Right ventricle myocardium inferior (tissue), 1 donor: ENCODE results near the gene EIF6. TPM values are rescaled to one million over a fixed set of nuclear protein-coding genes. Genes with fewer than 3 reads are reported as not detected.
"Not testable (repeated sequence)": the region's sequence is repeated elsewhere in the genome, so short reads cannot be mapped to it uniquely, and the experiment has no call there.

Experiments used
- ATAC-seq: fragments of 200-7000 bp; cut with Tn5 transposase; one replicate; pipeline ENCODE4 v1.9.1; 2020; ENCODE audit warnings: mild to moderate bottlenecking, moderate library complexity
- DNase-seq: peaks from one replicate; pipeline ENCODE4 v3.0.0; 2021; ENCODE audit errors: missing footprints
- intact Hi-C: fragments of 100-400 bp; cut with DNase I; formaldehyde crosslinking; loops from one replicate; pipeline ENCODE4 v1.11.0; 2022
- total RNA-seq: library from RNA; stranded (reverse); fragmentation: NEBNext Ultra II Directional; extraction: Animal tissue kit (Norgen Biotek cat#: 25700); gene quantifications from one replicate; pipeline ENCODE4 v1.2.1, GENCODE V29; 2021
- donor health status: DM: no; HTN: yes; CAD: no; lungs with severe emphysema.

EIF6 gene
- total RNA-seq, 1 donor from 2014 or later: 36.5 TPM

DNA sequence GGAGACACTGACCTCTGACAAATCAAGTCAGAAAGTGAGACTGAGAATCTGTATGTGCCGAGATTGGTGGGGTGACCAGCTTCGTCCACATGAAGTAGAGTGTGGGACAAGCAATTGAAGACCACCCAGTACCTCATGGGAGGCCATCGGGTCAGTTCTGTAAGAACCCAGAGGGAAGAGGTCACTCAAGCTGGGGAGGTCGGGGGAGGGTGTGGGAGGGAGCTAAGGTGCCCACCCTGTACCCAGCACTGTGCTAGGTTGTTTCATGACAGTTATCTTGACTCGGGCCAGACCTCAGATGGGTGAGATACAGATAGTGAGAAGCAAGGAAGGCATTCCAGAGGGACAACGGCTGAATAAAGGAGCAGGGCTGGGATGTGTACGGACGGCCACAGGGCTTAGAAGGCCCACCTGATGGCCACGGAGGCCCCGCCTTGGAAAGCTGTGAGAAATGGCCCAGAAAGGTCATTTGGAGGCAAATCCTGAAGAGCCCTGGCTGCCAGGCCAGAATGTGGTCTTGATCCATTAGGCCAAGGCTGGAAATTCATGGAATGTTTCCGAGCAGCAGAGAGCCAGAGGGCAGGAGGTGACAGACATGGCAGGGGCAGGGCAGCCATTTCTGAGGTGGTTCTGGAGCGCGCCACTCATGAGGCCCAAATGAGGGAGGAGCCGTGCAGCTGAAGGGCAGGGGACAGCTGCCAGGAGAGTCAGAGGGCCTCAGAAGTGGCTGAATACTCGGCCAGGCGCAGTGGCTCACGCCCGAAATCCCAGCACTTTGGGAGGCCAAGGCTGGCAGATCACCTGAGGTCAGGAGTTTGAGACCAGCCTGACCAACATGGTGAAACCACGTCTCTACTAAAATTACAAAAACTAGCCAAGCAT lies 14.3 kb downstream of the EIF6 start:
- DNase-seq (no peak), ATAC-seq (no peak)
- intact Hi-C loops: loop anchor here (10.0 kb wide), 2 partner anchors 315 to 435 kb away; partner anchors contain the start of genes GSS and MYH7B

DNA sequence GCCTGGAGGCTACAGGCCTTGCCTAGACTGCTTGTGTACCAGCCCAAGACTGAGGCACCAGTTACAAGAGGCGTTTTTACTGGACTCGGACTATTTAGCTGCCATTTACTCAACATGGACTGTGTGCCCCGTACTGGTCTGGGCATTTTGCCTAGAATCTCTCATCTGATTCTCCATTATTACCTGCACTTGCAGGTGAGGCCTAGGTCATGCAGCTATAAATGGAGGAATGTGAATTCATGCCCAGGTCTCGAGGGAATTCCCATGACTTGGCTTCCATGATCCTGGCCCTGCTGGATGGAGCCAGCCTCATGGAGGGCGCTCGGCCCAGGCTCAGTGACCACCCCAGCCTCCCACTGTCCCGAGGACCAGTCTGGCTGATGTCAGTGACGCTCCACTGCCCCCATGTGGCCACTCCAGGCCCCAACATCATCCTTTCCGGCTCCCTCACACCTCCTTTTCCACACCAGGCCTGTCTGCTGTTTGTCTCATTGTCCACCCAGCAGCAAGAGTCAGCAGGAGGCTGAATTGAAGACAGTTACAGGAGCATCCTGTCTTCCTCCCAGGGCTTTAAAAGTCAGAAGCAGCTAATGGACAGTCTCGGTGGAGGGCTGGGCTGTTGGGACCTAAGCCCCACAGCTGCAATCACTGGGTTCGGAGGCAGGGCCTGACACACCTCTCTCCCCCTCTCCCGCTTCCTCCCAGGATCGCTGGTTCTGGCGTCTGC lies 15.4 kb downstream of the EIF6 start:
- ATAC-seq (peak; percentile 61), DNase-seq (no peak)
- intact Hi-C loops: no loop called here

DNA sequence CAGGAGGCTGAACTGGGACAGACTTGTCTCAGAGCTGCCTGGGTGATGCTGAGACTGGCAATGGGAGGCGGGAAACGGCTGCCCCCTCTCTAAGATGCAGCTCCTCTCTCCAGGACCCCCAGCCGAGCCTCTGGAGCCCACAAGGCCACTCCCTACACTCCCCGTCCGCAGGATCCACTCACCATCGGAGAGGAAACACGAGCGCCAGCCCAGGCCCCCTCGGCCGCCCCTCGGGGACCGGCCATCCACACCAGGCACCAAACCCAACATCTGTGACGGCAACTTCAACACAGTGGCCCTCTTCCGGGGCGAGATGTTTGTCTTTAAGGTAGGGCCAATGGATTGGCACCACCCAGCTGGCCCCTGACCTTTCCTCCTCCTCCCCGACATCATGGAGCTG lies 17.5 kb downstream of the EIF6 start:
- no peak for ATAC-seq
- no peak for DNase-seq
- intact Hi-C loops: no loop called here

DNA sequence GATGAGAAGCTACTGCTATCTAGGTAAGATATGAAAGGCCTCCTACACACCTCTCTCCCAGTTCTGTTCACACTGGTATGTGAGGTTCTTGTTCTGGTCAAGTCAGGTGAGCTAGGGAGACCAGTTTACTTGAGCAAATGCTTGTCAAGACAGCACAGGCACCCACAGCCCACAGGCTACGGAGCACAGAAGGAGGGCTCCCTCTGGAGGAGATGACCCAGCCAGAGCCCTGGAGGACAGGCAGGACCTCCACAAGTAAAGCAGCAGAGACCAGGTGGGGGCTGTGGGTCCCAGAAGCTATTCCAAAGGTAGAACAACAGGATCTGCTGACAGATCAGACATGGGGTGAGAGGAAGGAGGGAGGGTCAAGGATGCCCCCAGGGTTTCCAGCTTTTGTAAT lies 19.8 kb downstream of the EIF6 start:
- intact Hi-C loops: no loop called here
- ATAC-seq: no peak
- DNase-seq: no peak

DNA sequence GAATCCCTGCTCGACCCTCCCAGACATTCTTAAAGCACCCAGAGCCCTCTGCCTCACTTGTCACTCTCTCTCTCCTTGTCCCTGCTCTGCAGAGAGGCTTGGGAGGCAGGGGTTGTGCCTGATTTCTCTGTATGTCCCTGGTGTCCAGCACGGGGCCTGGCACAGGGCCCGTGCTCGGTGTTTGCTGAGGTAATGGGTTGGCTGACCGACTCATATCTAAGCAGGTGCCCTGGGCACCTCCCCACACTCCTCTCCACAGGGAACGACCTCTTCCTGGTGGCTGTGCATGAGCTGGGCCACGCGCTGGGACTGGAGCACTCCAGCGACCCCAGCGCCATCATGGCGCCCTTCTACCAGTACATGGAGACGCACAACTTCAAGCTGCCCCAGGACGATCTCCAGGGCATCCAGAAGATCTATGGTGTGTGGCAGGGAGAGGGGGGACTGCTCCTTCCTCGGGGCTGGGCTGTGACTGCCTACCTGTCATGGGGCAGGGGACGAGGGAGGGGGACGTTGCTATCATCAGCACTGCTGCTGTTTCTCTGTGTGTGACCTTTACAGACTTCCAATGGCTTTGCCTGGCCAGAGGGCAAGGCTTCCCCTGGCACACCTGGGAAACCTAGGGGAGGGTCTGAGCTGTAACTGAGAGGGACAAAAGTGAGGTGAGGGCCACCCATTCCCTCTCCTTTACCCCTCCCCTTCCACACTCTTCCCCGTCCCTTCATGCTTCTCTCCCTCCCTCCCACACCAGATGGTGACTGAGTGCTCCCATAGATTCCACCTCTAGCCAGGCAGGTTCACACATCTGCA lies 20.8 kb downstream of the EIF6 start:
- ATAC-seq: peak; percentile 51
- intact Hi-C loops: no loop called here
- DNase-seq: no peak

DNA sequence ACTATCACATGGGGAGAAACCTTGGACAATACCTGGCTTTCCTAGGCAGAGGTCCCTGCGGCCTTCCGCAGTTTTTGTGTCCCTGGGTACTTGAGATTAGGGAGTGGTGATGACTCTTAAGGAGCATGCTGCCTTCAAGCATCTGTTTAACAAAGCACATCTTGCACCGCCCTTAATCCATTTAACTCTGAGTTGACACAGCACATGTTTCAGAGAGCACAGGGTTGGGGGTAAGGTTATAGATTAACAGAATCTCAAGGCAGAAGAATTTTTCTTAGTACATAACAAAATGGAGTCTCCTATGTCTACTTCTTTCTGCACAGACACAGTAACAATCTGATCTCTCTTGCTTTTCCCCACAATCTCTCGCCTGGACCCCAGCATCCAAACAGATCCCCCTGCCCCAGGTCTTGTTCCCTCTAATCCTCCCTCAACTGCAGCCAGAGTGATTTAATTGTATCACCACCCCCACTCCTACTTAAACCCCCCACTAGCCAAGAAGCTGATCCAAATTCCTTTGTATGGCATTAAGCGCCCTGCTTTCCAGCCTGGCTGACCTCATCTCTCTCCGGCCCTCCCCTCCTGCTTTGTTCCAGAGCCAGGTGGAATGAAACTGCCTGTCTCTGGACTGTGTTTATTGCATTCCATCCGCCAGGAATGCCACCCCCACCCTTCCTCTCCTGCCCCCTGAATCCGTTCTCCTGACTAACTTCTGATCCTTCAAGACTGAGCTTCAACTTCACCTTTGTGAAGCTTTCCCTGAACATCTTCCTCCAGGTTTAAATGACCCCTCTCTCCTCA lies 21.6 kb downstream of the EIF6 start:
- intact Hi-C loops, DNase-seq: not testable (repeated sequence)
- ATAC-seq: peak; percentile 68

DNA sequence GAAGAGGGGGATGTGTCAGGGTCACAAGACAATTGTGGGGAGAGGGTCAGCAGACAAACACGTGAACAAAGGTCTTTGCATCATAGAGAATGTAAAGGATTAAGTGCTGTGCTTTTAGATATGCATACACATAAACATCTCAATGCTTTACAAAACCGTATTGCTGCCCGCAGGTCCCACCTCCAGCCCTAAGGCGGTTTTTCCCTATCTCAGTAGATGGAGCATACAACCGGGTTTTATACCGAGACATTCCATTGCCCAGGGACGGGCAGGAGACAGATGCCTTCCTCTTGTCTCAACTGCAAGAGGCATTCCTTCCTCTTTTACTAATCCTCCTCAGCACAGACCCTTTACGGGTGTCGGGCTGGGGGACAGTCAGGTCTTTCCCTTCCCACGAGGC lies 22.3 kb downstream of the EIF6 start:
- DNase-seq, intact Hi-C loops, ATAC-seq: not testable (repeated sequence)

DNA sequence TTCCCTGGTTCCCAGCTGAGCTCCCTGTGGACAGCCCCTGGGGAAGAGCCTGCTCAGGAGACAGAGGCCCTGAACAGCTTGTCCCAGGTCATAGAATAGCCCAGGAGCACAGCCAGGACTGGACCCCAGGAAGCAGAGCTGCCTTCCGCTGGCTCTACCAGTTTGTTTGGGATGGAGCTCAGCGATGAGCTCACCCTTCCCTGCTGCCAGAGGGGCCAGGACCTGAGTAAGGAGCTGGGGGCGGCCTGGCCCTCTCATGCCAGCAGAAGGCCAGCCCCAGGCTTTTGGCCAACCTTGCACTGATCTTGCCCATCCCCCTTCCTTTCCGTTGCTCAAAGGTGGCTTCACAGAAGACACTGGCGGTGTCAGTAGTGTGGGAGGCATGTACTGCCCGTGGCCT lies 24.1 kb downstream of the EIF6 start:
- intact Hi-C loops: no loop called here
- DNase-seq (no peak), ATAC-seq (no peak)

DNA sequence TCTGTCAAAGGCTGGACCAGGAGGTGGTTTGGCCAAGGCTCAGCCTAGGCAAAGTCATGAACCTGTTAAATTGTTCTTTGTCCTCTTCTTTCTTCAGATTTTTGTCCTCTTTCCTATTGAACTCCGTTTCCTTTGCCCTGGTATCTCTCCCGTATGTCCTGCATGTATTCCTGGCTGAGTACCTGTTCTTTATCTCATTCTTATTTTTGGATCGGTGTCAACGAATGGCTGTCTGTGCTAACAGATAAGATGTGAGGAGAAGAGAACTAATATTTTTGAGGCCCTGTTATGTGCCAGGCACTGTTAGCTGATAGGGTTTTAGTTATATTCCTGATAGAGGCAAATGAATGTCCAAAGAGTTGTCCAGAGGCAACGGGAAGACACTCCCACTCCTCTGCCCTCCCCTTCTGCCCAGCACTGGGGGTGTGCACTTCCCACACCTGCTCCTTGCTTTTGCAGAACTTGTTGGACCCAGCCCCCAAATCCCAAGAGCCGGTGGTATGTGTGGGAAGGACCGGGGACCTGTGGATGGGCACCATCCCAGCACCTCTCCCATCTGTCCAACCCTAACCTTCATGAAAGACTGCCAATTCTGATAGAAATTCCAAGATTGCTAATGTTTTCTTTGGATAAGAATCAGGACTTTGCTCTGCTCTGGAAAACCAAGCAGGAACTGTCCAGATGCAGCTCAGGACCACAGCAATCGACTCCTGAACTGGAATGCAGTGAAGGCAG lies 27.2 kb downstream of the EIF6 start:
- ATAC-seq (peak; percentile 28), DNase-seq (no peak)
- intact Hi-C loops: no loop called here

DNA sequence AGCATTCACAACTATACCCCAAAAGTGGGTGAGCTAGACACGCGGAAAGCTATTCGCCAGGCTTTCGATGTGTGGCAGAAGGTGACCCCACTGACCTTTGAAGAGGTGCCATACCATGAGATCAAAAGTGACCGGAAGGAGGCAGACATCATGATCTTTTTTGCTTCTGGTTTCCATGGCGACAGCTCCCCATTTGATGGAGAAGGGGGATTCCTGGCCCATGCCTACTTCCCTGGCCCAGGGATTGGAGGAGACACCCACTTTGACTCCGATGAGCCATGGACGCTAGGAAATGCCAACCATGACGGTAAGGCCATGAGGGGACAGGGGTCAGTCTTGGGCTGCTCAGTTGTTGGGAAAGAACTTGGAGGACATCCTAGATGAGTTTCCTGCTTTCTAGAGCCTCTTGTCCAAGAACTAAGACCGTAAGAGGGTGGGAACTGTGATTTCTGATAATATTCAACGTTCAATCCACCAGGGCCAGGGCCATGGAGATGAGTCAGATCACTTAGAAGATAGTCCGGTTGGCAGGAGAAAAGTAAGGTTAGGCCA lies 30.0 kb downstream of the EIF6 start:
- DNase-seq (no peak), ATAC-seq (no peak)
- intact Hi-C loops: no loop called here

DNA sequence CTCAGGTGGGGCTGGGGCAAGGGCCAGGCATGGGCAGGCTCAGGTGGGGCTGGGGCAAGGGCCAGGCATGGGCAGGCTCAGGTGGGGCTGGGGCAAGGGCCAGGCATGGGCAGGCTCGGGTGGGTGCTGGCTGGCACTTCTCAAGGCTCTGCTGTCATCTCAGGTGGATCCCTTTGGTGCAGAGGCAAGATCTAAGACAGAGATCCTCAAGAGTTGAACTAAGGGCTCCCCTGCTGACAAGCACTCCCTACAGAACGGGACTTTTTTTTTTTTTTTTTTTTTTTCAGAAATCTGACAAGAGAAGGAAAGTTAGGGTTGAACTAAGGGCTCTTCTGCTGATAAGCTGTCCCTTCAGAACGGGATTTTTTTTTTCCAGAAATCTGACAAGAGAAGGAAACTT lies 31.6 kb downstream of the EIF6 start:
- ATAC-seq (no peak), DNase-seq (no peak)
- intact Hi-C loops: no loop called here

DNA sequence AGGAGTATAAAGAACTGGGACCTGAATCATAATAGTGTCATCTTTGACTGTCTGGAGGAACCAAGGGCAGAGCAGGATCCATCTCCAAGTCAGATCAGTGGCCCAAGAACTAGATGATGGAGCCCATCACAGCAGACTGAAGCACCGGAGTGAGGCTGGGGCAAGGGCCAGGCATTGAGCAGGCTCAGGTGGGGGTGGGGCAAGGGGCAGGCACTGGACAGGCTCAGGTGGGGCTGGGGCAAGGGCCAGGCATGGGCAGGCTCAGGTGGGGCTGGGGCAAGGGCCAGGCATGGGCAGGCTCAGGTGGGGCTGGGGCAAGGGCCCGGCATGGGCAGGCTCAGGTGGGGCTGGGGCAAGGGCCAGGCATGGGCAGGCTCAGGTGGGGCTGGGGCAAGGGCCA lies 32.0 kb downstream of the EIF6 start:
- DNase-seq, intact Hi-C loops, ATAC-seq: not testable (repeated sequence)

DNA sequence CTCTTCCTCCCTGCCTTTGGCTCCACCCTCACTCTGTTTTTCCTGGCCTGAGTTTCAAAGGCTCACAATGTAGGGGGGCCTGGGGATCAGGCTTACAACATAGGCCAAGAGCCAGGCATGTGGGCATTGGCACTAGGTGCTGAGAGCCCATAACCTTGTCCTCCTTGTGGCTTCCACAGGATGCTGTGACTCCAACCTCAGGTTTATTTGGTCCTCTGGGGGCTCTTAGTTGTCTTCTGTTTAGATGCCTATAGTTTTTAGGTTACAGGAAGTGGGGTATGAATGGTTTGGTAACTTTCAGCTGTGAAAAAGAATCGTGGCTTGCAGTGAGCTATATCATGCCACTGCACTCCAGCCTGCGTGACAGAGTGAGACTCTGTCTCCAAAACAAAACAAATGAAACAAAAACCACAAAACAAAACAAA lies 32.5 kb downstream of the EIF6 start:
- ATAC-seq (no peak), DNase-seq (no peak)
- intact Hi-C loops: no loop called here

DNA sequence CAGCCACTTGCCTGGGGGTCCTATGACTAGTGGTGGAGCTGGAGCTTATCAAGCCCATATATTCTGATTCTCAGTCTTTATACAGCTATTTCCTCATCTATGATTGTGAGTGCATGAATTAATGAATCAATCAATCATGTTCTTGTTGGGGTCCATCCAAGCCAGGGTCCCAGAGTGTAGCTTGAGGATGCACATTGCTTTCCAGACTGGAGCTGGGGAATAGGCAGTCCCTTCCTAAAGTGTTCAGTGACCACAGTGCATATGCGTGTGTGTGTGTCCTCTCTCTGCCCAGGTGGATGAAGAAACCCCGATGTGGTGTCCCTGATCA lies 33.0 kb downstream of the EIF6 start:
- intact Hi-C loops: no loop called here
- ATAC-seq (no peak), DNase-seq (no peak)

DNA sequence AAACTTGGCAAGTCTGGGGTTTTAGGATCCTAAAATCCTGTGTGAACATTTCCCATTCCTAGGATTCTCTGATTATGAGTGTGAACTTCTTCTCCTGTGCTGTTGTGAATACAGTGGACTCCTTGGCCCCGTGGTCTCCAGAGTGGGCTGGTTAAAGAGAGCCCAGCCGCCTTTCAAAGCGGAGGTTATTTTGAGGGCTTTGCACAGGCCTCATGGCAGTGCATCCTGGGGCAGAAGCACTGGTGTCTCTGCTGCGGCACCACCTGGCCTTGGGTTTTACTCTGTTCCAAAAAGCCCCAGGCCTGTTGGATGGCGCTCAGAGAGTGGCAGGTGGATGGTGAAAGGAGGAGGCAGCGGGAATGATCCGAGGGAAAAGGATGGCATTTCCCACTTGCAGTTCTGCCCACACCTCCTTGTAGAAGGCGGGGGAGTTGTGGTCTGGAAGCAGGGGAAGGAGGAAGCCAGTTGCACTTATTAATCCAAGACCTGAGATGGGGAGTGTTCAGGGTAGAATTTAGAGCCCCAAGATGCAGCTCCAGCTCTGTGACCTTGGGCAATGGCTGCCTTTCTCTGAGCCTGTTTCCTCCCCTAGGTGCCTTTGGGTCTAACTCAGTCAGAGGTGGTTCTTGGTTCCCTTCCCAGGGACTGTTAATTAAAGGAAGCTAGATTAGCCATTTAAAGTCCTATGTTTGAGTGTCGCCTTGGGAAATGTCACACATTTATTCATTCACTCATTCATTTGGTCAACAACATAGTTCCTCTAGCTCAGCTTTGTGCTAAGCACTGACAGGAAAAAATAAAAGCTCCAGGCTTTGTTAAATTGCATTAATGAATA lies 35.7 kb downstream of the EIF6 start:
- intact Hi-C loops: no loop called here
- DNase-seq: no peak
- ATAC-seq: no peak

DNA sequence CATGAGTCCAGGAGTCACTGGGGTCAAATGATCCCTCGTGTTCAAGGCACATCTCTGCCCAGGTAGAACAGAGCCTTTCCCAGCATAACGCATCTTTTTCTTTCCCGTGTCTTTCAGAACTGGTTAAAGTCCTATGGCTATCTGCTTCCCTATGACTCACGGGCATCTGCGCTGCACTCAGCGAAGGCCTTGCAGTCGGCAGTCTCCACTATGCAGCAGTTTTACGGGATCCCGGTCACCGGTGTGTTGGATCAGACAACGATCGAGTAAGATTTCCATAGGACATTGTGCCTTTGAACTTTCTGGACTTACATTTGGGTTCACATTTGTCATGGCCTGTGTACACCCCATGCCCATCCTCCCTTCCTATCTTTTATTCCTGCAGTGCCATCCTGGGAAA lies 37.8 kb downstream of the EIF6 start:
- intact Hi-C loops: no loop called here
- ATAC-seq: no peak

DNA sequence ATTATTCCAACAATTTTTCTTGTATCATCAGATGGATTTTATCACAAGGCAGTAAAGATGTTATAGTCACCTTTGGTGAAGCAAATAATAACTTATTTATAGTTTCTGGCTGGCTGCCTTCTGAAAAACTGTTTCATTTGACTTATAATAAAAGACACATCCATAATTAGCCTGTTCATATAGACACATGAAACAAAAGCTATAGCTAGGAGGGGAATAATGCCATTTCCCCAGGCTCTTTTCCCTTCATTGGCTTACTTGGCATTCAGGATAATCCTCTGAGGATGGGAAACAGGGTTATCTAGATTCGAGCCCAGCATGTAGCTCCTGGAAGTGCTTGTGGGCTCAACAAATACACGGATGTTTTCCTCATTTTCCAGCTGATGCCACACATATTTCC lies 40.6 kb downstream of the EIF6 start:
- no peak for DNase-seq
- intact Hi-C loops: no loop called here
- no peak for ATAC-seq

More for the DNA sequence above, 37.8 kb downstream of the EIF6 start:
- no peak for DNase-seq
